Measurements from ENCODE around the gene JPH2.
A peak's percentile ranks its signal among the peaks of the same experiment; 100 is the strongest.

The JPH2 gene

GRCh38 chr20:44113618-44114376 is 73.2 kb downstream of the JPH2 start:
- Histone ChIP-seq H3K9ac (ENCODE audit: insufficient read length, low read depth) (peak overlapping the region; percentile 51), H3K9me3 (ENCODE audit: insufficient read depth, low read length) (peaks cover 7% of the 10 kb centered on the region), H3K36me3 (ENCODE audit: insufficient read depth, insufficient read length, low read length) (peaks cover 36% of the 10 kb centered on the region), H3K4me3 (ENCODE audit: insufficient read length, low read depth) (no peak overlapping the region), H3K4me1 (ENCODE audit: insufficient read depth, insufficient read length) (peaks cover 21% of the 10 kb centered on the region), H3K27me3 (ENCODE audit: insufficient read depth, insufficient read length) (no peaks in the 10 kb centered on the region)
- DNase-seq (ENCODE audit: low read depth, low spot score), result no peak
- TF ChIP-seq ZNF274 (IDR thresholded peaks at IDR 0.05; ENCODE audit: low read depth, low read length) (no peak), YY1 (IDR thresholded peaks at IDR 0.05; ENCODE audit: insufficient read depth, insufficient read length) (no peak), SUZ12 (IDR thresholded peaks at IDR 0.05; ENCODE audit: extremely low read depth, insufficient read depth, insufficient read length) (no peak)

DNA sequence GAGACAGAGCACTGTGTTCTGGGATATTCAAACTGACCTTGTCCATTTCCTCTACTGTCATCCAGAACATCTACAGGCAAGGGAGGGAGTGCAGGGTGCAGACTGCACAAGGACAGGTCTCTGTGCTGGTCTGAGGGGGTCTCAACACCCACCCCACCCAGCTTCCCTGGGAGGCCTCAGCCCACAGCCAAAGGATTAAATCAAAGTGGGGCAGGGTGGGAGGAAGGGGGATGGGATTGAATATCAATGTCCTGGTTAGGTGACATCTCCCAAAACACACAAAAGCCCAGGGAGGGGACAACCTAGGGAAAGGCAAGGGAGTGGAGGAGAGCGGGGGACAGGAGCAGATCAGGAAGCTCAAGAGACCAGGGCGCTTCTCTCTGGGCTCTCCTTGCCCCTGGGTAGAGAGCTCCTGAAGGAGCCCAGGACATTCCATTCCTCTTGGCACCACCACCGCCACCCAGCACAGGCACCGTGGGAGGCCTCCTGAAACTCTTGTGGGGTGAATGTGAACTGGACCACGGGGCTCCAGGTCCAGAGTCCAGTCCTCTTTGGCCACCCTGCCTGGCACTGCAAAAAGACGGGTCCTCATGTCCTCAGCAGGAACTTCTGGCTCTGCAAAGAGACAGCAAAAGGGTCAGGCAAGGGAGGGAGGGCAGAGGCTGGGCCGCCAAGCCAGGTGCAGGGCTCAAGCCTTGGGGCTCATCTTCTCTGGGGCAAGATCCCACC is 73.9 kb downstream of the JPH2 start:
- peaks cover 21% of the 10 kb centered on the region for H3K4me1 ChIP-seq (ENCODE audit: insufficient read depth, insufficient read length)
- peak overlapping the region; percentile 51 for H3K9ac ChIP-seq (ENCODE audit: insufficient read length, low read depth)
- no peak overlapping the region for H3K4me3 ChIP-seq (ENCODE audit: insufficient read length, low read depth)
- peaks cover 14% of the 10 kb centered on the region for H3K9me3 ChIP-seq (ENCODE audit: insufficient read depth, low read length)
- TF ChIP-seq YY1 (IDR thresholded peaks at IDR 0.05; ENCODE audit: insufficient read depth, insufficient read length) (no peak), SUZ12 (IDR thresholded peaks at IDR 0.05; ENCODE audit: extremely low read depth, insufficient read depth, insufficient read length) (no peak), ZNF274 (IDR thresholded peaks at IDR 0.05; ENCODE audit: low read depth, low read length) (no peak)
- peaks cover 32% of the 10 kb centered on the region for H3K36me3 ChIP-seq (ENCODE audit: insufficient read depth, insufficient read length, low read length)
- H3K27me3 ChIP-seq (ENCODE audit: insufficient read depth, insufficient read length), result no peaks in the 10 kb centered on the region
- no peak for DNase-seq (ENCODE audit: low read depth, low spot score)

DNA sequence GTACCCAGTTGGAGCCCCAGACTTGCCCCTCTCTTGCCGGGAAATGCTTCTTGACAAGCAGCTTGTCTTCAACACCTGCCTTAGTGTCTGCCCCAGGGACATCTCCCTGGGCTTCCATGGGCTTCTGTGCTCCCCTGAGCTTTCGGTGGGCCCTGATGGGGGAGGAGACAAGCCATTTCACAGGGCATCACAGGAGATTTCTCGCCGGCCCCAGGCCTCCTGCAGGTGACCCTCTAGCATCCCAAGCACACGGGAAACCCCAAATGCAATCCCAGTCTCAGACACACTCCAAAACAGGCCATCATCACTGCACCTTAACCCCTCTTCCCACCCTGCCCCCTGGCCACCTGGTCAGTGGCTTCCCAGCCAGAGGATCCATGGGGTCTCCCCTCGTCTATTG is 74.5 kb downstream of the JPH2 start:
- Histone ChIP-seq H3K9me3 (ENCODE audit: insufficient read depth, low read length) (peaks cover 20% of the 10 kb centered on the region), H3K9ac (ENCODE audit: insufficient read length, low read depth) (no peak overlapping the region), H3K27me3 (ENCODE audit: insufficient read depth, insufficient read length) (no peaks in the 10 kb centered on the region), H3K36me3 (ENCODE audit: insufficient read depth, insufficient read length, low read length) (peaks cover 31% of the 10 kb centered on the region), H3K4me1 (ENCODE audit: insufficient read depth, insufficient read length) (peaks cover 21% of the 10 kb centered on the region), H3K4me3 (ENCODE audit: insufficient read length, low read depth) (no peak overlapping the region)
- no peak for DNase-seq (ENCODE audit: low read depth, low spot score)
- TF ChIP-seq SUZ12 (IDR thresholded peaks at IDR 0.05; ENCODE audit: extremely low read depth, insufficient read depth, insufficient read length), result no peak
- no peak for TF ChIP-seq ZNF274 (IDR thresholded peaks at IDR 0.05; ENCODE audit: low read depth, low read length)
- TF ChIP-seq YY1 (IDR thresholded peaks at IDR 0.05; ENCODE audit: insufficient read depth, insufficient read length), result no peak

GRCh38 chr20:44111712-44112335 is 75.2 kb downstream of the JPH2 start:
- peaks cover 26% of the 10 kb centered on the region for H3K9me3 ChIP-seq (ENCODE audit: insufficient read depth, low read length)
- H3K36me3 ChIP-seq (ENCODE audit: insufficient read depth, insufficient read length, low read length), result peaks cover 31% of the 10 kb centered on the region
- no peak overlapping the region for H3K4me3 ChIP-seq (ENCODE audit: insufficient read length, low read depth)
- DNase-seq (ENCODE audit: low read depth, low spot score), result peak; percentile 66
- H3K4me1 ChIP-seq (ENCODE audit: insufficient read depth, insufficient read length), result peaks cover 18% of the 10 kb centered on the region
- no peak for TF ChIP-seq SUZ12 (IDR thresholded peaks at IDR 0.05; ENCODE audit: extremely low read depth, insufficient read depth, insufficient read length)
- TF ChIP-seq YY1 (IDR thresholded peaks at IDR 0.05; ENCODE audit: insufficient read depth, insufficient read length), result no peak
- no peak for TF ChIP-seq ZNF274 (IDR thresholded peaks at IDR 0.05; ENCODE audit: low read depth, low read length)
- peak overlapping the region; percentile 6 for H3K9ac ChIP-seq (ENCODE audit: insufficient read length, low read depth)
- H3K27me3 ChIP-seq (ENCODE audit: insufficient read depth, insufficient read length), result no peaks in the 10 kb centered on the region

- H3K36me3 ChIP-seq (ENCODE audit: insufficient read depth, insufficient read length, low read length), result peaks cover 30% of the 10 kb centered on the region
- TF ChIP-seq SUZ12 (IDR thresholded peaks at IDR 0.05; ENCODE audit: extremely low read depth, insufficient read depth, insufficient read length) (no peak), ZNF274 (IDR thresholded peaks at IDR 0.05; ENCODE audit: low read depth, low read length) (no peak), YY1 (IDR thresholded peaks at IDR 0.05; ENCODE audit: insufficient read depth, insufficient read length) (no peak)
- DNase-seq (ENCODE audit: low read depth, low spot score), result no peak
Measured at GRCh38 chr20:44110816-44111568, 76.0 kb downstream of the JPH2 start.

GRCh38 chr20:44109951-44110361 is 77.0 kb downstream of the JPH2 start:
- no peak for TF ChIP-seq YY1 (IDR thresholded peaks at IDR 0.05; ENCODE audit: insufficient read depth, insufficient read length)
- TF ChIP-seq ZNF274 (IDR thresholded peaks at IDR 0.05; ENCODE audit: low read depth, low read length), result no peak
- no peak for TF ChIP-seq SUZ12 (IDR thresholded peaks at IDR 0.05; ENCODE audit: extremely low read depth, insufficient read depth, insufficient read length)
- H3K9ac ChIP-seq (ENCODE audit: insufficient read length, low read depth), result no peak overlapping the region
- peaks cover 26% of the 10 kb centered on the region for H3K9me3 ChIP-seq (ENCODE audit: insufficient read depth, low read length)
- no peak for DNase-seq (ENCODE audit: low read depth, low spot score)
- H3K4me1 ChIP-seq (ENCODE audit: insufficient read depth, insufficient read length), result peaks cover 18% of the 10 kb centered on the region
- peaks cover 20% of the 10 kb centered on the region for H3K36me3 ChIP-seq (ENCODE audit: insufficient read depth, insufficient read length, low read length)
- no peak overlapping the region for H3K4me3 ChIP-seq (ENCODE audit: insufficient read length, low read depth)
- H3K27me3 ChIP-seq (ENCODE audit: insufficient read depth, insufficient read length), result no peaks in the 10 kb centered on the region

More at GRCh38 chr20:44110816-44111568, 76.0 kb downstream of the JPH2 start:
- Histone ChIP-seq H3K9ac (ENCODE audit: insufficient read length, low read depth) (no peak overlapping the region), H3K4me1 (ENCODE audit: insufficient read depth, insufficient read length) (peaks cover 18% of the 10 kb centered on the region), H3K9me3 (ENCODE audit: insufficient read depth, low read length) (peaks cover 26% of the 10 kb centered on the region), H3K27me3 (ENCODE audit: insufficient read depth, insufficient read length) (no peaks in the 10 kb centered on the region), H3K4me3 (ENCODE audit: insufficient read length, low read depth) (no peak overlapping the region)

Measured in NT2/D1 (cell line).